ENCODE measurements around the gene AFF3.

DNA sequence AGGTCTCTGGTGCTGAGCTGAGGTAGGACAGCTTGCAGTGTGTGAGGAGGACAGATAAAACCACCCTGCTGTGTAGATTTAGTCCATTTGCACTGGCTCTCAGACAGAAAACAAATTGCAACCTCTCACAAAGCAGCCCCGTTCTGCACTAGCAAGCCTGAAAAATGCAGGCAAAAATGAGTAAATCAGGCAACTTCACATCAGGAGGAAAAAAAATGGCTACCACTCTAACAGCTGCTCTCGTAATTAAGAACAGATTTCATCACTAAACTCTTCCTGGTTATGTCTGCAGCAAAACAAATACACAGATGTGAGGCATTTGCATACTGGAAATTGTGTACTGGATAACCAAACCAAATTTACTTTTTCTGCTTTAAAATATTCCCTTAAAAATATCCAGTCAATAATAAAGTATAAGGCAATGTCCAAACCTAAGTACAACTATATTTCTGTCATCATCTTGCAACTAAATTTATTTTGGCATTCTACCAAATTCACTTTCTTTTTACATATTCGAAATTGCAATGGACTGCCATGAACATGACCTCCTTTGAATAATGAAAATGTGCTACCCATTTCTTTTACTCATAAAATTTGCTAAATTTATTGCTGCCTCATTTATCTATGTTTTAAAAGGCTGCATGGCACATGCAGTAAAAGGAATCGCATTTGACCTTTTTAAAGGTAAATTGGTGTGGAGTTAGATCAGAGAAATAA, 157.4 kb downstream of the AFF3 start:
- TF ChIP-seq, protein P1, sequence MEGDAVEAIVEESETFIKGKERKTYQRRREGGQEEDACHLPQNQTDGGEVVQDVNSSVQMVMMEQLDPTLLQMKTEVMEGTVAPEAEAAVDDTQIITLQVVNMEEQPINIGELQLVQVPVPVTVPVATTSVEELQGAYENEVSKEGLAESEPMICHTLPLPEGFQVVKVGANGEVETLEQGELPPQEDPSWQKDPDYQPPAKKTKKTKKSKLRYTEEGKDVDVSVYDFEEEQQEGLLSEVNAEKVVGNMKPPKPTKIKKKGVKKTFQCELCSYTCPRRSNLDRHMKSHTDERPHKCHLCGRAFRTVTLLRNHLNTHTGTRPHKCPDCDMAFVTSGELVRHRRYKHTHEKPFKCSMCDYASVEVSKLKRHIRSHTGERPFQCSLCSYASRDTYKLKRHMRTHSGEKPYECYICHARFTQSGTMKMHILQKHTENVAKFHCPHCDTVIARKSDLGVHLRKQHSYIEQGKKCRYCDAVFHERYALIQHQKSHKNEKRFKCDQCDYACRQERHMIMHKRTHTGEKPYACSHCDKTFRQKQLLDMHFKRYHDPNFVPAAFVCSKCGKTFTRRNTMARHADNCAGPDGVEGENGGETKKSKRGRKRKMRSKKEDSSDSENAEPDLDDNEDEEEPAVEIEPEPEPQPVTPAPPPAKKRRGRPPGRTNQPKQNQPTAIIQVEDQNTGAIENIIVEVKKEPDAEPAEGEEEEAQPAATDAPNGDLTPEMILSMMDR (conservative IDR thresholded peaks at IDR 0.05 in 1 of 2, IDR thresholded peaks at IDR 0.05 in 1 of 2; ENCODE audit: low read depth in 1 of 2, low read length in 2 of 2) = no peak
- TF ChIP-seq EZH2 (IDR thresholded peaks at IDR 0.05; ENCODE audit: low read length, missing control alignments) = no peak

Measured in fibroblast of lung (primary cell).